SK-N-SH (cell line): ENCODE results near the gene PDE6B. TPM values are rescaled to one million over a fixed set of nuclear protein-coding genes. Genes with fewer than 3 reads are reported as not detected.

Experiments
- CTCF ChIA-PET: fragments of 300-600, 350-600 bp; formaldehyde crosslinking; extraction: SDS; loops from one replicate; lab custom pipeline; 2021; lab: Yijun Ruan, JAX
- POLR2A ChIA-PET: fragments of 350-600 bp; sonication (Branson Sonifier 250); formaldehyde crosslinking; extraction: SDS; loops from one replicate; lab custom pipeline; 2020; ENCODE audit warnings: antibody characterized with exemption, inconsistent platforms; lab: Yijun Ruan, JAX
- DNase-seq: peaks from one replicate; pipeline ENCODE4 v3.0.0; 2012
- H2AFZ ChIP-seq: fragments of 200-600 bp; sonication (generic); 2 replicates; pipeline ENCODE4 v1.8.1; 2016; ENCODE audit warnings: antibody characterized with exemption, mild to moderate bottlenecking, low read depth
- H3F3A ChIP-seq: fragments of 200-600 bp; sonication (generic); replicated peaks from 2 replicates; pipeline ENCODE3; 2016; ENCODE audit warnings: antibody characterized with exemption, mild to moderate bottlenecking; ENCODE audit not compliant: insufficient read depth
- H3K27ac ChIP-seq, 2 experiments: fragments of 200-500 bp in 1 of 2; fragments of 200-600 bp in 1 of 2; sonication (Bioruptor generic) in 1 of 2; sonication (generic), shearing (Covaris generic) in 1 of 2; 2 replicates each; pipeline versions ENCODE4 v1.5.1 to v1.6.1; 2014 to 2016; ENCODE audit warnings: low read depth in 2 of 2, inconsistent platforms in 1 of 2, low read length in 1 of 2, mild to moderate bottlenecking in 1 of 2, mixed read lengths in 1 of 2
- H3K27me3 ChIP-seq: fragments of 200-600 bp; sonication (generic), shearing (Covaris generic); 2 replicates; pipeline ENCODE4 v1.6.1; 2016; ENCODE audit warnings: mixed run types; ENCODE audit not compliant: insufficient read depth
- H3K36me3 ChIP-seq, 2 experiments: fragments of 200-500 bp in 1 of 2; fragments of 200-600 bp in 1 of 2; sonication (Bioruptor generic) in 1 of 2; sonication (generic) in 1 of 2; replicated peaks in 1 of 2; 2 replicates each; pipeline versions ENCODE3 to v1.5.1; 2014 to 2016; ENCODE audit warnings: low read length in 1 of 2, mild to moderate bottlenecking in 1 of 2; ENCODE audit not compliant: insufficient read depth in 2 of 2, control insufficient read depth in 1 of 2
- H3K4me1 ChIP-seq, 2 experiments: fragments of 200-500 bp in 1 of 2; fragments of 200-600 bp in 1 of 2; sonication (Bioruptor generic) in 1 of 2; sonication (generic), shearing (Covaris generic) in 1 of 2; 2 replicates each; pipeline versions ENCODE4 v1.5.1 to v1.6.1; 2014 to 2016; ENCODE audit warnings: low read depth in 1 of 2, low read length in 1 of 2, mixed run types in 1 of 2; ENCODE audit not compliant: insufficient read depth in 2 of 2, control insufficient read depth in 1 of 2
- H3K4me2 ChIP-seq: fragments of 200-600 bp; sonication (generic), shearing (Covaris generic); 2 replicates; pipeline ENCODE4 v1.6.1; 2017; ENCODE audit warnings: mixed run types
- H3K4me3 ChIP-seq, 2 experiments: fragments of 200-500 bp in 1 of 2; fragments of 200-600 bp in 1 of 2; sonication (Bioruptor generic) in 1 of 2; sonication (generic), shearing (Covaris generic) in 1 of 2; 2 replicates each; pipeline versions ENCODE4 v1.5.1 to v1.8.1; 2014 to 2016; ENCODE audit warnings: low read depth in 2 of 2, inconsistent platforms in 1 of 2, low read length in 1 of 2, mild to moderate bottlenecking in 1 of 2, mixed read lengths in 1 of 2, moderate library complexity in 1 of 2
- H3K79me2 ChIP-seq: fragments of 200-600 bp; sonication (generic); 2 replicates; pipeline ENCODE4 v1.8.1; 2017; ENCODE audit warnings: mild to moderate bottlenecking; ENCODE audit not compliant: insufficient read depth
- H3K9ac ChIP-seq: fragments of 200-600 bp; sonication (generic); 2 replicates; pipeline ENCODE4 v1.6.1; 2017; ENCODE audit warnings: mixed run types
- H3K9me2 ChIP-seq: fragments of 200-600 bp; sonication (generic); 2 replicates; pipeline ENCODE4 v1.6.1; 2017; ENCODE audit warnings: mixed run types
- H3K9me3 ChIP-seq: fragments of 200-600 bp; sonication (generic); 2 replicates; pipeline ENCODE4 v1.6.1; 2017; ENCODE audit warnings: mixed run types, mild to moderate bottlenecking, moderate library complexity
- H4K20me1 ChIP-seq: fragments of 200-600 bp; sonication (generic); 2 replicates; pipeline ENCODE4 v1.6.1; 2017; ENCODE audit warnings: mild to moderate bottlenecking, mixed run types; ENCODE audit not compliant: insufficient read depth
- CTCF ChIP-seq: fragments of 200-600 bp; sonication (generic); IDR thresholded peaks from 2 replicates; pipeline ENCODE4 v1.6.1; 2017; ENCODE audit warnings: antibody characterized with exemption, mild to moderate bottlenecking, moderate library complexity
- GATA2 ChIP-seq: sonication (generic); formaldehyde crosslinking; IDR thresholded peaks from 2 replicates; pipeline ENCODE4 v1.5.0; 2020; ENCODE audit warnings: mild to moderate bottlenecking, missing genetic modification reagents
- MXI1 ChIP-seq: IDR thresholded peaks from 2 replicates; pipeline ENCODE4 v1.6.1; 2012; ENCODE audit warnings: mild to moderate bottlenecking, low read depth, low read length, improper control_type of control experiment
- PBX3 ChIP-seq: IDR thresholded peaks from 2 replicates; pipeline ENCODE4; 2012
- POLR2AphosphoS5 ChIP-seq: IDR thresholded peaks from 2 replicates; pipeline ENCODE4 v1.6.1; 2012; ENCODE audit warnings: low read depth, low read length
- RAD21 ChIP-seq: IDR thresholded peaks from 2 replicates; pipeline ENCODE4 v1.6.1; 2012; ENCODE audit warnings: mild to moderate bottlenecking, low read length
- RFX5 ChIP-seq: IDR thresholded peaks from 2 replicates; pipeline ENCODE4 v1.6.1; 2012; ENCODE audit warnings: mild to moderate bottlenecking, improper control_type of control experiment, low read length
- ZBTB33 ChIP-seq: IDR thresholded peaks from 2 replicates; pipeline ENCODE4 v1.4.0; 2012; ENCODE audit warnings: low read depth, borderline replicate concordance
- WGBS: methylation state at CpG from one replicate; pipeline ENCODE4 v1.1.6; 2017; ENCODE audit warnings: low lambda C conversion rate; 5-methylcytosine and 5-hydroxymethylcytosine counted together
- polyA plus RNA-seq, 3 experiments: library from polyadenylated mRNA; depleted of rRNA; stranded (reverse); fragments of >200 nt; gene quantifications; 2 replicates each; pipeline ENCODE4 v1.2.3, GENCODE V29; 2012

Gene PDE6B
- polyA plus RNA-seq, 1 of the 3 experiments (the other 2 are of a cell fraction): 1.2 TPM

- no peak for TF ChIP-seq PBX3
- TF ChIP-seq GATA2 (CRISPR knock-in tag): no peak
- no peak for TF ChIP-seq RFX5
Observed at GRCh38 chr4:699816-700580, 74.6 kb downstream of the PDE6B start (continued).

GRCh38 chr4:700587-701264 lies 75.4 kb downstream of the PDE6B start:
- H3K9me3 ChIP-seq: no peaks in the 10 kb centered on the region
- ChIA-PET POLR2A (no interaction called here), CTCF (interaction anchor here (0.9 to 2.8 kb wide), 3 partner anchors 17 to 98 kb away, joined by 3 to 22 read pairs (median 4); partner anchors contain the start of genes ATP5ME and MYL5)
- no peaks in the 10 kb centered on the region for H3K9me2 ChIP-seq
- no peaks in the 10 kb centered on the region for H3K27me3 ChIP-seq
- H3K4me2 ChIP-seq: no peak overlapping the region
- H3K9ac ChIP-seq: no peak overlapping the region
- H3K27ac ChIP-seq: no peak overlapping the region
- H3K4me3 ChIP-seq: no peak overlapping the region
- H3K79me2 ChIP-seq: peaks cover 1% of the 10 kb centered on the region; the same call in 1 of the 2 replicates
- no peak overlapping the region for H2AFZ ChIP-seq
- H3F3A ChIP-seq: no peaks in the 10 kb centered on the region
- no peaks in the 10 kb centered on the region for H3K36me3 ChIP-seq
- H3K4me1 ChIP-seq: no peaks in the 10 kb centered on the region; a peak in 1 of 4 replicates
- H4K20me1 ChIP-seq: no peaks in the 10 kb centered on the region
- TF ChIP-seq MXI1: no peak
- peak; percentile 25; the same call in 1 of the 2 replicates for TF ChIP-seq RAD21
- TF ChIP-seq ZBTB33: no peak
- no peak for TF ChIP-seq CTCF
- TF ChIP-seq POLR2AphosphoS5: no peak
- WGBS: 83% methylated on average over 16 of the region's 16 CpGs
- DNase-seq: no peak
